ENCODE data around the gene NLRC5. TPM values are rescaled to one million over a fixed set of nuclear protein-coding genes. Genes with fewer than 3 reads are reported as not detected.
"Not testable (repeated sequence)": the region's sequence is repeated elsewhere in the genome, so short reads cannot be mapped to it uniquely, and the experiment has no call there.

Gene NLRC5
- total RNA-seq, 1 donor from 2014 or later, result 37.2 TPM

- DNase-seq (ENCODE audit: low spot score), result no peak
These were observed 83.4 kb downstream of the NLRC5 start for GRCh38 chr16:57072616-57073275.

- DNase-seq (ENCODE audit: low spot score), result no peak
These were observed 88.4 kb downstream of the NLRC5 start for GRCh38 chr16:57077714-57078113.

GRCh38 chr16:57081744-57082143 is 92.4 kb downstream of the NLRC5 start:
- DNase-seq (ENCODE audit: low spot score), result no peak

- no peak for DNase-seq (ENCODE audit: low spot score)
These were observed 93.3 kb downstream of the NLRC5 start for GRCh38 chr16:57082664-57083063.

- no peak for DNase-seq (ENCODE audit: low spot score)
These were observed 94.2 kb downstream of the NLRC5 start for GRCh38 chr16:57083485-57084126.

- DNase-seq (ENCODE audit: low spot score), result peak; percentile 72
These were observed 95.0 kb downstream of the NLRC5 start for GRCh38 chr16:57084257-57084770.

GRCh38 chr16:57084996-57085395 is 95.6 kb downstream of the NLRC5 start:
- no peak for DNase-seq (ENCODE audit: low spot score)

GRCh38 chr16:57087003-57087402 is 97.6 kb downstream of the NLRC5 start:
- no peak for DNase-seq (ENCODE audit: low spot score)

GRCh38 chr16:57089406-57089805 is 100.0 kb downstream of the NLRC5 start:
- DNase-seq (ENCODE audit: low spot score), result no peak

GRCh38 chr16:57091200-57091974 is 102.0 kb downstream of the NLRC5 start:
- DNase-seq (ENCODE audit: low spot score), result no peak

- peak; percentile 25 for DNase-seq (ENCODE audit: low spot score)
These were observed 102.8 kb downstream of the NLRC5 start, which contains the start of gene CPNE2 for GRCh38 chr16:57091975-57092785. TSS of gene CPNE2 (plus strand) at chr16:57092583. CDS start at chr16:57110743, 18,160 bp downstream.

- no peak for DNase-seq (ENCODE audit: low spot score)
These were observed 103.5 kb downstream of the NLRC5 start for GRCh38 chr16:57092786-57093411.

- no peak for DNase-seq (ENCODE audit: low spot score)
These were observed 104.6 kb downstream of the NLRC5 start for GRCh38 chr16:57093666-57094564.

GRCh38 chr16:57094911-57095310 is 105.6 kb downstream of the NLRC5 start:
- DNase-seq (ENCODE audit: low spot score), result no peak

- DNase-seq (ENCODE audit: low spot score), result no peak
These were observed 106.8 kb downstream of the NLRC5 start for GRCh38 chr16:57096192-57096591.

- no peak for DNase-seq (ENCODE audit: low spot score)
These were observed 107.4 kb downstream of the NLRC5 start for GRCh38 chr16:57096793-57097192.

- DNase-seq (ENCODE audit: low spot score), result no peak
These were observed 109.0 kb downstream of the NLRC5 start for GRCh38 chr16:57098188-57098841.

- DNase-seq (ENCODE audit: low spot score), result not testable (repeated sequence)
These were observed 110.6 kb downstream of the NLRC5 start for GRCh38 chr16:57099965-57100364.

GRCh38 chr16:57100445-57100844 is 111.1 kb downstream of the NLRC5 start:
- no peak for DNase-seq (ENCODE audit: low spot score)

Data from mucosa of gallbladder (tissue), 1 donor.